Measurements from ENCODE around the gene PI4KA.
"Not testable (repeated sequence)": the region's sequence is repeated elsewhere in the genome, so short reads cannot be mapped to it uniquely, and the experiment has no call there.

The PI4KA gene

GRCh38 chr22:20746431-20747189 lies 112.0 kb downstream of the PI4KA start:
- DNase-seq: no peak

- no peak for DNase-seq
Measured at GRCh38 chr22:20745119-20745518, 113.5 kb downstream of the PI4KA start.

DNA sequence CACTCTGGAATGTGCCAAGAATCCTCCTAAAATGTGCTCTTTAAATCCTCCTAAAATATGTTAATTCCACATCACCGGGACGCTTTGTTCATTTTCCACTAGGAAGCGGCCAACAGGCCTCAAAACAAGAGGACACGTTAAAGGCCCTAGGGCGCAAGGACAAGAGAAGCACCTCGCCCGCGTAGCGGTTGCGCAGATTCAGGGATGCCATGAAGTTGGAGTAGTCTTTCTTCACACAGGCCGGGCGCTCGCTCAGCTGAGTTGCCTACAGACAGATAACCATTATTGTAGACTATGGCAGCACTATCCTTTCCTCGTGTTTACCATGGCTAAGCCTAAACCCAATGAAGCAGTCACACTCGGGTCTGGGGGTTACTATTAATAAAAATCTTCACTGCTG lies 114.2 kb downstream of the PI4KA start:
- no peak for DNase-seq

DNA sequence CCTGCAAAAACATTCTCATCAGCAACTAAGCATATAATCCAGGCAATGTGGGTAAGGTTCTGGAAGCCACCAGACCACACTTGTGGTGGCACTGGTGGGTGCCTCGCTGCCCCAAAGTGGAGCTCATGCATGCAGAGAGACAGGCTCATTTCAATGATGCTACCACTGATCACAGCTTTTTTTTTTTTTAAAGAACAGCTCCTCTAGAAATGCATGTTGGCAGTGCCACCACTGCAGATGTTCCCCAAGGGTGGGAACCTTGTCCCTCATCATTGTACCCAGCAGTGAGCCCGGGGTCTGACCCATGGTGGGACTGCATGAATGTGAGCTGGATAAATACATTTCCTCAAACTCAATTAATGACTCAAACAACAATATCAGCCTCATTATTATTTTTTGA lies 115.8 kb downstream of the PI4KA start:
- DNase-seq: no peak

- DNase-seq: no peak
Measured at GRCh38 chr22:20741634-20742581, 116.7 kb downstream of the PI4KA start.

- DNase-seq: no peak
Measured at GRCh38 chr22:20741008-20741633, 117.5 kb downstream of the PI4KA start.

- DNase-seq: no peak
Measured at GRCh38 chr22:20740222-20740951, 118.2 kb downstream of the PI4KA start.

- DNase-seq: no peak
Measured at GRCh38 chr22:20738394-20739089, 120.1 kb downstream of the PI4KA start.

DNA sequence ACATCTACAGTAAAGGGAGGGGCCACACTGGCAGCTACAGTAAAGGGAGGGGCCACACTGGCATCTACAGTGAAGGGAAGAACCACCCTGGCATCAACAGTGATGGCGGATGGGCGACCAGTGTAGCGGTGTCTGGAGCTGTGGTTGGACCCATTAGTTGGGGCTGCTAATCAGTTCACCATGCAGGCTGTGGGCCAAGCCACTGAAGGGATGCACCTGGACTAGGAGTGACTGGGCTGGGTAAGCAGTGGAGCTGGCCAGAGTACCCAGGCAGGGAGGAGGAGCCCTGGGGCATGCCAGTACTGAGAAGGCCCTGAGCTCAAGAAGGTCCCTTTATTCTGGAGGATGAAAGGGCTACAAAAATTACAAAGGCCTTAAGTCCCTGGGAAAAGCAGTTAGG lies 121.7 kb downstream of the PI4KA start:
- DNase-seq: not testable (repeated sequence)

- DNase-seq: not testable (repeated sequence)
Measured at GRCh38 chr22:20735356-20736162, 123.1 kb downstream of the PI4KA start.

DNA sequence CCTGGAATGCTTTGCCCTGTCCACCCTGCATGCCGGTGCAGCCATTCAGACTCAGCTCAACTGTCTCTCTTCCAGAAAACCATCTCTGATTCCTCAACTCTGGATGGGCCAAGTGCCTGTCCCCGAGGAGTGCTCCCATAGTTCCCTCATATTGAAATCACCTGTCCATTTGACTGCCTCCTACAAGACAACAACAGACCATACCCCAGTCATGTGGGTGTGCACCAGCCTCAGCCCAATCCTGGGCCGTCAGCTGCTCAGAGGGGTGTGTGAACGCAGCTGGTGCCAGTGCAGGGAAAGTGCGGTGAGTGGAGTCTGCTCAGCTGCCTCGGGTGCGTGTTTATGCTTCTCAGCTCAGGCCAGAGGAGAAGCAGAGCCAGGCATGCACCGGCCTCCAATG lies 126.2 kb downstream of the PI4KA start:
- DNase-seq: not testable (repeated sequence)

DNA sequence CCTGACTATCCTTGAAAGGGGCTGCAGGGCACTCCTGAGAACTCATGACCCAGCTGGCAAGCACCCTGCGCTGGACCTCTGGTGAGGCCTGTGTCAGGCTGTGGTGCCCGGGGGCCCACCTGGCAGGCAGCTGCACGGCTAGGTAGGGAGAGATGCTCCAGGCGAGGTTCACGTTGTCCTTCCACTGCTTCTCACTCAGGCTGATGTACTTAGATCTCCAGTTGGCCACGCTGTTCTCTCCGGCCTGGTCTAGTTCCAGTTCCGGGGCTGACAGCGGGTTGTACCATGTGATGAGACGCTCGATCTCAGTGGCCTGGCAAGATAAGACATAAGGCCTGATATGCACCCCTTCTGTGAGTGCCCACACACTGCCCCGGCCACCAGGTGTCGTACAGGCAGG lies 129.4 kb downstream of the PI4KA start:
- no peak for DNase-seq

DNA sequence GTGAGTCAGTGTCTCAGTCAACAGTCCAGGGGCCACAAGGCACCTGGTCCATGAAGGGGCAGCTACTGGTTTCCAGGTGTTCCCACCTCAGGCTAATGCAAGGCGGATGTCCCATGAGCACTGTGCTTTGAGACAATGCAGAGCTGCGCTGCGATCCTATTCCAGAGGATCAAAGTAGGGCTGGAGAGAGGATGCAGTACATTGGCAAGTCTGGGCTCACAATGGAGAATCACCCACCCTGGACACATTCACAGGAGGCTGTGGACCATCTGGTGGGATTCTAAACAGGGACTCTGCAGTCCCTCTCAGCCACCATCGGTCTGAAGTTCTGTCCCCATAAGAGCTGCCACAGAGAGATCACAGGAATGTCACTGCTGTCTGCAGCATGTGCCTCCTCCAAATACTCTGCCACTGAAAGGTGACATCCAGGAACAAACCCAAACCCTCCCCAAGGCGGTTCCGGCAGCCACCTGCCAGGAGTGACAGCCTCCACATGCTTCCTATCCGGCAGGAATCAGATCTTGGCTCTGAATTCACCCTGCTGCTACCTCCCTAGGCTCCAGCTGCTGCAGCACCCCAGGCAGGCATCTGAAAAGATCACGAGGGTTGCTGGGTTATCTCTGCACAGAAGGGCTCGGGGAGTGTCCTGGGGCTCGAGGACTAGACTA lies 130.0 kb downstream of the PI4KA start:
- no peak for DNase-seq

GRCh38 chr22:20727118-20728015 lies 131.2 kb downstream of the PI4KA start:
- DNase-seq: no peak

DNA sequence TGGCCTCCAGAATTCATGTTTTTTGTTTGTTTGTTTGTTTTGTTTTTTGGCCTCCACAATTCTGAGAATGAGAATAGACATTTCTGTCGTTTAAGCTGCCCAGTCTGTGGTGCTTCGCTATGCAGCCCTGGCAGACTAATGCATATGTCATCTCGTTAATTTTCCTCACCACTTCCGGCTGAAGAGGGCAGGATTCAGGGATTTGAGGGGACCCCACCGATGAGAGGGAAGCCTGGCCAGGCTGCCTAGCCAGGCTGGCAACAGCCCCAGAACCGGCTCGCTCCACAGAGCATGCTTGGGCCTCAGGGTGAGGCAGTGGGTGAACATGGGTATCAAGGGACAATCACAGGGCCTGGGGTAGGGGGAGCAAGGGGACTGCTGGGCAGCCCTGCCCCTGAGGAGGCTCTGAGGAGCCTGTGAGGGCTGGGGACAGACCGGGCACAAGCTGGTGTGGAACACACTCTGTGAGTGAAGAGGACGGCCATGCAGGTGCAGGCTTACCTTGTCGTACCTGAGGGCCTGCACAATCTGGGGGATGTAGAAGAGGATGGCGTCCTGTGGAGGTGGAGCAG lies 132.5 kb downstream of the PI4KA start:
- no peak for DNase-seq

- DNase-seq: no peak
Measured at GRCh38 chr22:20724676-20725454, 133.7 kb downstream of the PI4KA start.

DNA sequence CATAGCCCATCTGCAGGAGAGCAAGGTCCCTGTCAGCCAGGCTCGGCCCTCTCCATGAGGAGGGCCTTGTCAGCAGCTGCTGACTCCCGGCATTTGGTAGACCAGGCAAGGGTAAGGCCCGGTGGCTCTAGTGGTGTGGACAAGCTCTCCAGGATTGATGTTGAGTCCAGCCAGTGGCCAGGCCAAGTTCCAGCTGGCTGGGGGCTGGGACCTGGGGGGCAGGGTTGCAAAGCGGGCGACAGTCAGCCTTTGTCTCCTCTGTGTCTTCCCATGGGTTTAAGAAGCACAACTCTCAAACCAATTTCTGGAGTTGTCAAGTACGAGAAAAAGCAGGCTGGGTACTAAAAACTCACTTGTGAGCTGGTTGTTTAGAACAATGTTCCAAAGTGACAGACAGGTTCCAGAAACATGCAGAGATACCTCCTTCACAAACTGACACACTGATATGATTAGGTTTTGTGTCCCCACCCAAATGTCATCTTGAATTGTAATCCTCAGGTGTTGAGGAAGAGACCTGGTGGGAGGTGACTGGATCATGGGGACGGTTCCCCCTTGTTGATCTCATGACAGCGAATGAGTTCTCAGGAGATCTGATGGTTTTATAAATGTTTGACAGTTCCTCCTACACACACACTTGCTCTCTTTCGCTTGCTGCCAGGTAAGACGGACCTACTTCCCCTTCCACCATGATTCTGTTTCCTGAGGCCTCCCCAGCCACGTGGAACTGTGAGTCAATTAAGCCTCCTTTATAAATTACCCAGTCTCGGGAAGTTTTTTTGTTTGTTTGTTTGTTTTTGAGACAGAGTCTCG lies 137.0 kb downstream of the PI4KA start:
- no peak for DNase-seq

Data from NK-92 treated with Interleukin-12 subunit alpha and Interleukin-12 subunit beta, amount 100 ng/mL, for 24 hours (cell line).